Measurements from ENCODE around the gene SLC46A2.

The SLC46A2 gene

DNA sequence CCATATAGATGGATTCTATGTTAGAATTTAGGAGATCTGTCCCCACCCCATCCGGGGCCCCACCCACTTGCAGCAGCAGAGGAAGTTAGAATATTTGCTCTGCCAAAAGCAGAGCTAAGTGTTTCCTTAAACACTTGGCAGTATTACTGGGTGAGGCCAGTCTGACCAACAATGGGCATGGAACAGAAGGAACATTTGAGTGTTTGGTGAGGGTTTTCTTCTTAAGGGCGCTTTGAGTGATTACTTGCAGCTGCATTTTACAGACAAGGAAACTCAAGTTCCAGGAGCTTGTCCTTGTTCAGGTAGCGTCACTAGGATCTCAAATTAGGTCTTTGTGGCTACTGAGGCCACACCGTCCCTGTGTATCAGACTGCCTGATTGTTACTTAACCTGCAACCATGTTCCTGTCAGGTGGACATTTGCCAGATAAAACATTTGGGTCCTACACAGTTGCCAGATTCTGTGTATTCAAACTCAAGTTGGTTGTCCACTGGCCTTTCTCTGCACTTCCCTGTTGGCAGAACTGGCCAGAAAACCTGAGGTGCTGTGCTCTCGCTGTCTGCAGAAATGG lies 59.3 kb downstream of the SLC46A2 start:
- no peak for DNase-seq (ENCODE audit: low read depth in 1 of 2, low spot score in 1 of 2)
